HG03066 (cell line): ENCODE data around the gene PRDM5.

ENCODE experiments used
- ATAC-seq: cut with Tn5 transposase; IDR thresholded peaks from one replicate; pipeline ENCODE4 v1.9.1; 2021; ENCODE audit warnings: low read depth; ENCODE audit not compliant: unreplicated experiment

Gene PRDM5

GRCh38 chr4:120922381-120923206, at the start of gene PRDM5:
PRDM5 (minus strand) TSS chr4:120922726; CDS start chr4:120922608, 118 bp downstream.
- no peak for ATAC-seq

- no peak for ATAC-seq
Observed at GRCh38 chr4:120971884-120972283, 49.4 kb upstream of the PRDM5 start.

GRCh38 chr4:120965938-120966337, 43.4 kb upstream of the PRDM5 start:
- no peak for ATAC-seq

- no peak for ATAC-seq
Observed at GRCh38 chr4:120964596-120964995, 42.1 kb upstream of the PRDM5 start.

GRCh38 chr4:120963449-120963848, 40.9 kb upstream of the PRDM5 start:
- no peak for ATAC-seq

GRCh38 chr4:120960656-120961267, 38.2 kb upstream of the PRDM5 start:
- ATAC-seq: no peak

GRCh38 chr4:120948382-120948781, 25.9 kb upstream of the PRDM5 start:
- ATAC-seq: no peak

- no peak for ATAC-seq
Observed at GRCh38 chr4:120942776-120943175, 20.2 kb upstream of the PRDM5 start.

GRCh38 chr4:120940547-120940946, 18.0 kb upstream of the PRDM5 start:
- no peak for ATAC-seq

- no peak for ATAC-seq
Observed at GRCh38 chr4:120939693-120940092, 17.2 kb upstream of the PRDM5 start.

- ATAC-seq: no peak
Observed at GRCh38 chr4:120929847-120930246, 7.3 kb upstream of the PRDM5 start.

GRCh38 chr4:120927801-120928409, 5.4 kb upstream of the PRDM5 start:
- ATAC-seq: no peak

GRCh38 chr4:120926358-120927025, 4.0 kb upstream of the PRDM5 start:
- ATAC-seq: no peak

- no peak for ATAC-seq
Observed at GRCh38 chr4:120924931-120925330, 2.4 kb upstream of the PRDM5 start.

GRCh38 chr4:120923207-120923522, 639 bp upstream of the PRDM5 start:
- no peak for ATAC-seq

GRCh38 chr4:120921456-120922380, 808 bp downstream of the PRDM5 start:
- ATAC-seq: no peak

GRCh38 chr4:120920666-120921065, 1.9 kb downstream of the PRDM5 start:
- no peak for ATAC-seq

- ATAC-seq: no peak
Observed at GRCh38 chr4:120919358-120919757, 3.2 kb downstream of the PRDM5 start.

GRCh38 chr4:120918788-120919187, 3.7 kb downstream of the PRDM5 start:
- ATAC-seq: no peak

GRCh38 chr4:120918092-120918491, 4.4 kb downstream of the PRDM5 start:
- no peak for ATAC-seq
